ENCODE results near the gene ATP8B3. TPM values are rescaled to one million over a fixed set of nuclear protein-coding genes. Genes with fewer than 3 reads are reported as not detected.
A peak's percentile ranks its signal among the peaks of the same experiment; 100 is the strongest.

The ATP8B3 gene
- total and polyA plus RNA-seq, 2 of the 13 experiments (the other 11 are each of a cell fraction or from before 2014, with no cell fraction given): 2.6 to 5.9 TPM

DNA sequence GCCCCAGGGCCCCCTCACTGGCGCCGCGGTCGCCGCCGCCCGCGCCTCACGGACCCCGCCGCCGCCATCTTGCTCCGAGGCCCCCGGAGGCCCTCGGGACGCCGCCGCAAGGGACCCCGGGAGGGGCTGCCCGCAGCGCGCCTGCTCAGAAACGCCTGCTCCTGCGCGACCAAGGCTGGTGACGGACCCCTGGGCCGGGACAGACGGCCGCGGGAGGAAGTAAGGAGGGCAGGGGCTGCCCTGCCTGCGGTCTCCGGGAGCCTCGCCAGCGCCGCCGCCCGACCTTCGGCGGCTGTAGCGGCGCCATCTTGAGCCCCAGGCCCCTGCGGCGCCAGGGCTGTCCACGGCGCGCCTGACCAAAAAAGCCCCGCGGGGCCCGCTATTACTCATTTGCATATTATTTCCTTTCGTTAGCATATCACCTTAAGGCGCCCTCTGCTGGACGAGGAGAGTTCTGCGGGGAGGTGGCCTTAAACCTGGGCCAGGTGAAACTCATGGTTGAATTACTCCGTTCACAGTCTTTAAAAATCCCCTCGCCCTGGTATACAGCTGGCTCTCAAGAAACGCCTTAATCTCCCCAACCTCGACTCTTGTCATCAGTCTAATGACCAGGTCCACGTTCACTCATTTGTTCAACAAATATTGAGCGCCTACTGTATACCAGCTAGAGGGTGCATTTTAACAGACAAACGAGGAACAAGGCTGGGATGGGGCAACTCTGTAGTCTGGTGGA, 36.5 kb upstream of the ATP8B3 start, which contains the start of gene REXO1 (continued):
- TF ChIP-seq, protein P1, sequence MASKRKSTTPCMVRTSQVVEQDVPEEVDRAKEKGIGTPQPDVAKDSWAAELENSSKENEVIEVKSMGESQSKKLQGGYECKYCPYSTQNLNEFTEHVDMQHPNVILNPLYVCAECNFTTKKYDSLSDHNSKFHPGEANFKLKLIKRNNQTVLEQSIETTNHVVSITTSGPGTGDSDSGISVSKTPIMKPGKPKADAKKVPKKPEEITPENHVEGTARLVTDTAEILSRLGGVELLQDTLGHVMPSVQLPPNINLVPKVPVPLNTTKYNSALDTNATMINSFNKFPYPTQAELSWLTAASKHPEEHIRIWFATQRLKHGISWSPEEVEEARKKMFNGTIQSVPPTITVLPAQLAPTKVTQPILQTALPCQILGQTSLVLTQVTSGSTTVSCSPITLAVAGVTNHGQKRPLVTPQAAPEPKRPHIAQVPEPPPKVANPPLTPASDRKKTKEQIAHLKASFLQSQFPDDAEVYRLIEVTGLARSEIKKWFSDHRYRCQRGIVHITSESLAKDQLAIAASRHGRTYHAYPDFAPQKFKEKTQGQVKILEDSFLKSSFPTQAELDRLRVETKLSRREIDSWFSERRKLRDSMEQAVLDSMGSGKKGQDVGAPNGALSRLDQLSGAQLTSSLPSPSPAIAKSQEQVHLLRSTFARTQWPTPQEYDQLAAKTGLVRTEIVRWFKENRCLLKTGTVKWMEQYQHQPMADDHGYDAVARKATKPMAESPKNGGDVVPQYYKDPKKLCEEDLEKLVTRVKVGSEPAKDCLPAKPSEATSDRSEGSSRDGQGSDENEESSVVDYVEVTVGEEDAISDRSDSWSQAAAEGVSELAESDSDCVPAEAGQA (IDR thresholded peaks at IDR 0.05; ENCODE audit: low read depth): peak; percentile 73; the same call in 1 of the 2 replicates
- TF ChIP-seq, protein P1 (CRISPR knock-in tag; IDR thresholded peaks at IDR 0.05; ENCODE audit: borderline replicate concordance): no peak
- TF ChIP-seq, protein P2, sequence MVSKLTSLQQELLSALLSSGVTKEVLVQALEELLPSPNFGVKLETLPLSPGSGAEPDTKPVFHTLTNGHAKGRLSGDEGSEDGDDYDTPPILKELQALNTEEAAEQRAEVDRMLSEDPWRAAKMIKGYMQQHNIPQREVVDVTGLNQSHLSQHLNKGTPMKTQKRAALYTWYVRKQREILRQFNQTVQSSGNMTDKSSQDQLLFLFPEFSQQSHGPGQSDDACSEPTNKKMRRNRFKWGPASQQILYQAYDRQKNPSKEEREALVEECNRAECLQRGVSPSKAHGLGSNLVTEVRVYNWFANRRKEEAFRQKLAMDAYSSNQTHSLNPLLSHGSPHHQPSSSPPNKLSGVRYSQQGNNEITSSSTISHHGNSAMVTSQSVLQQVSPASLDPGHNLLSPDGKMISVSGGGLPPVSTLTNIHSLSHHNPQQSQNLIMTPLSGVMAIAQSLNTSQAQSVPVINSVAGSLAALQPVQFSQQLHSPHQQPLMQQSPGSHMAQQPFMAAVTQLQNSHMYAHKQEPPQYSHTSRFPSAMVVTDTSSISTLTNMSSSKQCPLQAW (CRISPR knock-in tag; IDR thresholded peaks at IDR 0.05): no peak
- TF ChIP-seq, protein P3, sequence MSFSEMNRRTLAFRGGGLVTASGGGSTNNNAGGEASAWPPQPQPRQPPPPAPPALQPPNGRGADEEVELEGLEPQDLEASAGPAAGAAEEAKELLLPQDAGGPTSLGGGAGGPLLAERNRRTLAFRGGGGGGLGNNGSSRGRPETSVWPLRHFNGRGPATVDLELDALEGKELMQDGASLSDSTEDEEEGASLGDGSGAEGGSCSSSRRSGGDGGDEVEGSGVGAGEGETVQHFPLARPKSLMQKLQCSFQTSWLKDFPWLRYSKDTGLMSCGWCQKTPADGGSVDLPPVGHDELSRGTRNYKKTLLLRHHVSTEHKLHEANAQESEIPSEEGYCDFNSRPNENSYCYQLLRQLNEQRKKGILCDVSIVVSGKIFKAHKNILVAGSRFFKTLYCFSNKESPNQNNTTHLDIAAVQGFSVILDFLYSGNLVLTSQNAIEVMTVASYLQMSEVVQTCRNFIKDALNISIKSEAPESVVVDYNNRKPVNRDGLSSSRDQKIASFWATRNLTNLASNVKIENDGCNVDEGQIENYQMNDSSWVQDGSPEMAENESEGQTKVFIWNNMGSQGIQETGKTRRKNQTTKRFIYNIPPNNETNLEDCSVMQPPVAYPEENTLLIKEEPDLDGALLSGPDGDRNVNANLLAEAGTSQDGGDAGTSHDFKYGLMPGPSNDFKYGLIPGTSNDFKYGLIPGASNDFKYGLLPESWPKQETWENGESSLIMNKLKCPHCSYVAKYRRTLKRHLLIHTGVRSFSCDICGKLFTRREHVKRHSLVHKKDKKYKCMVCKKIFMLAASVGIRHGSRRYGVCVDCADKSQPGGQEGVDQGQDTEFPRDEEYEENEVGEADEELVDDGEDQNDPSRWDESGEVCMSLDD (CRISPR knock-in tag; IDR thresholded peaks at IDR 0.05; ENCODE audit: borderline replicate concordance): no peak
- TF ChIP-seq IKZF1 (IDR thresholded peaks at IDR 0.05): no peak
- TF ChIP-seq ZNF747 (CRISPR knock-in tag; IDR thresholded peaks at IDR 0.05; ENCODE audit: borderline replicate concordance): peak; percentile 86; the same call in 1 of the 2 replicates
- TF ChIP-seq ZNF724P (CRISPR knock-in tag; IDR thresholded peaks at IDR 0.05; ENCODE audit: borderline replicate concordance): 0 out of 2 replicates have a peak, but pooled peaks have one; percentile 61
- TF ChIP-seq GFI1 (CRISPR knock-in tag; IDR thresholded peaks at IDR 0.05; ENCODE audit: borderline replicate concordance): peak; percentile 39; the same call in 1 of the 2 replicates
- 0 out of 2 replicates have a peak, but pooled peaks have one; percentile 5 for TF ChIP-seq CEBPG (CRISPR knock-in tag; IDR thresholded peaks at IDR 0.05)
- no peak for TF ChIP-seq BHLHE40 (IDR thresholded peaks at IDR 0.05; ENCODE audit: low read length)
- TF ChIP-seq, protein P4, sequence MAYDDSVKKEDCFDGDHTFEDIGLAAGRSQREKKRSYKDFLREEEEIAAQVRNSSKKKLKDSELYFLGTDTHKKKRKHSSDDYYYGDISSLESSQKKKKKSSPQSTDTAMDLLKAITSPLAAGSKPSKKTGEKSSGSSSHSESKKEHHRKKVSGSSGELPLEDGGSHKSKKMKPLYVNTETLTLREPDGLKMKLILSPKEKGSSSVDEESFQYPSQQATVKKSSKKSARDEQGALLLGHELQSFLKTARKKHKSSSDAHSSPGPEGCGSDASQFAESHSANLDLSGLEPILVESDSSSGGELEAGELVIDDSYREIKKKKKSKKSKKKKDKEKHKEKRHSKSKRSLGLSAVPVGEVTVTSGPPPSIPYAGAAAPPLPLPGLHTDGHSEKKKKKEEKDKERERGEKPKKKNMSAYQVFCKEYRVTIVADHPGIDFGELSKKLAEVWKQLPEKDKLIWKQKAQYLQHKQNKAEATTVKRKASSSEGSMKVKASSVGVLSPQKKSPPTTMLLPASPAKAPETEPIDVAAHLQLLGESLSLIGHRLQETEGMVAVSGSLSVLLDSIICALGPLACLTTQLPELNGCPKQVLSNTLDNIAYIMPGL (CRISPR knock-in tag; IDR thresholded peaks at IDR 0.05; ENCODE audit: borderline replicate concordance in 1 of 2, low read depth in 1 of 2): peak; percentile 55 to 83
- peak; percentile 70 for TF ChIP-seq SMC3 (IDR thresholded peaks at IDR 0.05; ENCODE audit: low read length)
- peak; percentile 39 for TF ChIP-seq RBM39 (IDR thresholded peaks at IDR 0.05; ENCODE audit: low read depth, low read length, poor library complexity, severe bottlenecking)
- TF ChIP-seq ADNP (CRISPR knock-in tag; IDR thresholded peaks at IDR 0.05): no peak
- TF ChIP-seq ZNF605 (CRISPR knock-in tag; IDR thresholded peaks at IDR 0.05): peak; percentile 64; the same call in 1 of the 2 replicates
- TF ChIP-seq AGO1 (IDR thresholded peaks at IDR 0.05; ENCODE audit: low read depth, low read length, poor library complexity, severe bottlenecking): no peak
